Suprapubic skin (tissue), 4 donors: ENCODE data around the gene NCAM1. TPM values are rescaled to one million over a fixed set of nuclear protein-coding genes. Genes with fewer than 3 reads are reported as not detected.

ENCODE experiments used
- DNase-seq, 2 donors: peaks; one replicate each; pipeline ENCODE4 v3.0.0-alpha.2; 2019; ENCODE audit warnings: low spot score in 2 of 2
- H3K27ac ChIP-seq: fragments of 200-600 bp; sonication (generic); one replicate; pipeline ENCODE4 v1.5.1; 2019
- H3K27me3 ChIP-seq: fragments of 200-600 bp; sonication (generic); one replicate; pipeline ENCODE4 v1.5.1; 2019
- H3K36me3 ChIP-seq: fragments of 200-600 bp; sonication (generic); one replicate; pipeline ENCODE4 v1.5.1; 2019
- H3K4me1 ChIP-seq: fragments of 200-600 bp; sonication (generic); one replicate; pipeline ENCODE4 v1.5.1; 2019
- H3K4me3 ChIP-seq: fragments of 200-600 bp; sonication (generic); one replicate; pipeline ENCODE4 v1.5.1; 2019; ENCODE audit warnings: mild to moderate bottlenecking
- H3K9me3 ChIP-seq: fragments of 200-600 bp; sonication (generic); one replicate; pipeline ENCODE4 v1.5.1; 2019
- CTCF ChIP-seq, 2 donors: fragments of 200-600 bp in 1 of 2; fragments of 450-650 bp in 1 of 2; sonication (generic) in 1 of 2; IDR thresholded peaks; one replicate each; pipeline ENCODE4 v1.5.1; 2016 to 2019; ENCODE audit warnings: antibody characterized with exemption in 2 of 2, mild to moderate bottlenecking in 1 of 2, moderate library complexity in 1 of 2
- EP300 ChIP-seq: sonication (generic); formaldehyde crosslinking; IDR thresholded peaks from one replicate; pipeline ENCODE4 v1.6.1; 2017; ENCODE audit warnings: antibody characterized with exemption
- POLR2A ChIP-seq, 2 donors: fragments of 450-650 bp; IDR thresholded peaks; one replicate each; pipeline ENCODE4 v1.6.1; 2017; ENCODE audit warnings: antibody characterized with exemption in 2 of 2, mild to moderate bottlenecking in 2 of 2, moderate library complexity in 2 of 2
- POLR2AphosphoS5 ChIP-seq, 3 donors: sonication (generic); formaldehyde crosslinking; IDR thresholded peaks; one replicate each; pipeline ENCODE4 v1.6.1; 2017; ENCODE audit warnings: antibody characterized with exemption in 3 of 3
- WGBS: methylation state at CpG from one replicate; pipeline ENCODE4 v1.1.5; 2018; 5-methylcytosine and 5-hydroxymethylcytosine counted together
- total RNA-seq, 4 donors: library from RNA; depleted of rRNA; stranded (reverse); fragments of >200 nt; gene quantifications; one replicate each; pipeline ENCODE4 v1.1.0, GENCODE V29; 2016

Gene NCAM1
- total RNA-seq, 4 donors from 2014 or later: 0.98 to 3.3 (median 1.9) TPM

DNA sequence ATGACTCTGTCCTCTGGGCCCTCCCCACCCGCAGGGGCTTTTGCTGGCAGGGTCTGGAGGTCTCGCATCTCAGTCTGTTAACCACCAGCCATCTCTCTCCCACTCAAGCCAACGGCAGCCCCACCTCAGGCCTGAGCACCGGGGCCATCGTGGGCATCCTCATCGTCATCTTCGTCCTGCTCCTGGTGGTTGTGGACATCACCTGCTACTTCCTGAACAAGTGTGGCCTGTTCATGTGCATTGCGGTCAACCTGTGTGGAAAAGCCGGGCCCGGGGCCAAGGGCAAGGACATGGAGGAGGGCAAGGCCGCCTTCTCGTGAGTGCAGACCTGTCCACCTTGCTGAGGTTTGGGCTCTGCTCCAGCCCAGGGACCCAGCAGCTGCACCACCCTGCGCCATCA, 308.9 kb downstream of the NCAM1 start:
- Histone ChIP-seq H3K27me3 (no peaks in the 10 kb centered on the region), H3K4me1 (no peaks in the 10 kb centered on the region), H3K4me3 (no peak overlapping the region), H3K36me3 (no peaks in the 10 kb centered on the region), H3K27ac (no peak overlapping the region), H3K9me3 (no peaks in the 10 kb centered on the region)
- WGBS: 99% methylated on average over 11 of the region's 13 CpGs
- TF ChIP-seq CTCF (IDR thresholded peaks at IDR 0.05): no peak
- no peak for TF ChIP-seq EP300
- no peak for TF ChIP-seq POLR2AphosphoS5 (IDR thresholded peaks at IDR 0.05)
- no peak for TF ChIP-seq POLR2A (IDR thresholded peaks at IDR 0.05)
- DNase-seq: no peak

DNA sequence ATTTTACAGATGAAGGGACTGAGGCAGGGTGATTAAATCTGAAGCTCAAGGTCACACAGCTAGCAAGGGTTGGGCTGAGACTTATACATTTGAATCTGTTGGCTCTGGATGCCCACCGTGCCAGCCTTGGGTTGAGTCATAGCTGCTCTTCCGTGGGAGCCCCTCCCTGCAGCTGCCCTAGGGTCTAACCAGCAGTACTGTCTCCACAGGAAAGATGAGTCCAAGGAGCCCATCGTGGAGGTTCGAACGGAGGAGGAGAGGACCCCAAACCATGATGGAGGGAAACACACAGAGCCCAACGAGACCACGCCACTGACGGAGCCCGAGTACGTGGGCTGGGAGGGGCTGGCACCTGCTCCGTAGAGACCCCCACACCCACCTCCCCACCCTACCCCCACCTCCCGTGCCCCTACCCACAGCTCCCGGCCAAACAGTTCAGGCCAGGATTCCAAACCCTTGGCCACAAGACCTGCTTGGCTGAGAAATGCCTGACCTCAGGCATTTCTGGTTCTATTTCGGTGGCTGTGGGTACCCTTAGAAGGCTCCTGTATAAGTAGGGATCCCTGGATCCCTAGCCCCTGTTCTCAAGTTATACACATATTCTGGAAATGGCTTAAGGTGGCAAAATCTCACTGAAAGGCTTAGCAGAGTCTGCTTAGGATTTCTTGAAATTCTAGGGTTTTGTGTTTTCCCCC, 310.5 kb downstream of the NCAM1 start:
- no peaks in the 10 kb centered on the region for H3K4me1 ChIP-seq
- TF ChIP-seq CTCF (IDR thresholded peaks at IDR 0.05): no peak
- no peak for TF ChIP-seq POLR2AphosphoS5 (IDR thresholded peaks at IDR 0.05)
- no peak for TF ChIP-seq POLR2A (IDR thresholded peaks at IDR 0.05)
- no peak for TF ChIP-seq EP300
- H3K9me3 ChIP-seq: no peaks in the 10 kb centered on the region
- H3K27ac ChIP-seq: no peak overlapping the region
- no peak for DNase-seq
- no peak overlapping the region for H3K4me3 ChIP-seq
- WGBS: 85% methylated on average over 10 of the region's 14 CpGs
- no peaks in the 10 kb centered on the region for H3K27me3 ChIP-seq
- H3K36me3 ChIP-seq: no peaks in the 10 kb centered on the region

DNA sequence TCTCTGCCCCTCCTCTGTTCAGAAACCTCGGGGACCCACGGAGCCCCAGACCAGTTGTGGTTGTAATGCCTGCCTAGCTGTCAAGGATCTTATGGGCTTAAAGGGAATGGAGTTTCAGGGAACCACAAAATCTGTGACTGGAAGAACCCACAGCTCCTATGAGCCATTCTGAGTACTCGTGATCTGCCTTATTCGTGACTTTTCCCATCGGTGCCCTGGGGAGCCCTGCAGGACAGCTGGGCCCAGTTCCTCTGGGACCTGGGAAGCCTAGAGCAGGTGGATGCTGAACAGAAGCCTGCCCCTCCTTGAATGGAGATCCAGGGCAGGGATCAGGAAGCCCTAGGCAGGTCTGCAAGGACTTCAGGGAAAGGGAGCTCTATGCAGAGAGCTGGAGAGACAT, 311.1 kb downstream of the NCAM1 start:
- no peaks in the 10 kb centered on the region for H3K9me3 ChIP-seq
- TF ChIP-seq POLR2AphosphoS5 (IDR thresholded peaks at IDR 0.05) (no peak), POLR2A (IDR thresholded peaks at IDR 0.05) (no peak), CTCF (IDR thresholded peaks at IDR 0.05) (no peak), EP300 (no peak)
- no peak overlapping the region for H3K27ac ChIP-seq
- H3K27me3 ChIP-seq: no peaks in the 10 kb centered on the region
- H3K36me3 ChIP-seq: no peaks in the 10 kb centered on the region
- H3K4me3 ChIP-seq: no peak overlapping the region
- no peak for DNase-seq
- H3K4me1 ChIP-seq: no peaks in the 10 kb centered on the region
- 75% methylated on average over 5 of the region's 5 CpGs for WGBS

GRCh38 chr11:113272927-113273615, 311.9 kb downstream of the NCAM1 start:
- no peaks in the 10 kb centered on the region for H3K36me3 ChIP-seq
- no peak for DNase-seq
- H3K4me1 ChIP-seq: no peaks in the 10 kb centered on the region
- H3K27me3 ChIP-seq: no peaks in the 10 kb centered on the region
- TF ChIP-seq POLR2A (IDR thresholded peaks at IDR 0.05) (no peak), EP300 (no peak), CTCF (IDR thresholded peaks at IDR 0.05) (no peak), POLR2AphosphoS5 (IDR thresholded peaks at IDR 0.05) (no peak)
- WGBS: 94% methylated on average over 21 of the region's 34 CpGs
- no peak overlapping the region for H3K27ac ChIP-seq
- H3K9me3 ChIP-seq: no peaks in the 10 kb centered on the region
- no peak overlapping the region for H3K4me3 ChIP-seq

DNA sequence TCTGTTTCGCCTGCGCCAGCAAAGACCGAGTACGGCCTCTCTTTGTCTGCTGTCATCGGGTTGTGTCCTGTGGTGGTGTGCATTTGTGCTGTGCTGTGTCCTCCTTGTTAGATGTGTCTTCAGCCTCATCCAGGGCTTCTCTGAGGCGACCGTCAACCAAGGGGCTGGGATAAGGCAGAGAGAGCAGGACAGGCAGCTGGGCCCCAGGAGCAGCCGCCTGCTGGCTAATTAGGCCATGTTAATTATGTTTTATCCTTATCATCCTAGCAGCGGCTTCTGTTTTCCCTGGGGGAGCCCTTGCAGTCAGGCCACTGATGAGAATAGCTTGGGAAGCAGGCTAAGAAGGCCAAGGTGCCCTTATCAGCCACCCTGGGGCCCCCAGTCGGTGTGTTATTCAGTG, 312.5 kb downstream of the NCAM1 start:
- WGBS: 89% methylated on average over 10 of the region's 10 CpGs
- H3K36me3 ChIP-seq: no peaks in the 10 kb centered on the region
- DNase-seq: no peak

More for the DNA sequence above, 312.5 kb downstream of the NCAM1 start:
- TF ChIP-seq CTCF (IDR thresholded peaks at IDR 0.05): no peak
- no peak for TF ChIP-seq POLR2A (IDR thresholded peaks at IDR 0.05)
- no peak for TF ChIP-seq POLR2AphosphoS5 (IDR thresholded peaks at IDR 0.05)
- Histone ChIP-seq H3K27ac (no peak overlapping the region), H3K27me3 (no peaks in the 10 kb centered on the region), H3K9me3 (no peaks in the 10 kb centered on the region), H3K4me3 (no peak overlapping the region), H3K4me1 (no peaks in the 10 kb centered on the region)
